Sigmoid colon (tissue), 7 donors: ENCODE measurements around the gene NEK6. TPM values are rescaled to one million over a fixed set of nuclear protein-coding genes. Genes with fewer than 3 reads are reported as not detected.

Source experiments
- DNase-seq: peaks from one replicate; pipeline ENCODE4 v3.0.0-alpha.2; 2019
- H3K27ac ChIP-seq, 4 donors: fragments of 200-600 bp; sonication (generic); one replicate each; pipeline ENCODE4 v1.5.1; 2016 to 2019; ENCODE audit warnings: mild to moderate bottlenecking in 1 of 4
- H3K27me3 ChIP-seq, 3 donors: fragments of 200-600 bp; sonication (generic); one replicate each; pipeline ENCODE4 v1.5.1; 2019; ENCODE audit warnings: mild to moderate bottlenecking in 1 of 3
- H3K36me3 ChIP-seq, 4 donors: fragments of 200-600 bp; sonication (generic); one replicate each; pipeline ENCODE4 v1.5.1; 2016 to 2019
- H3K4me1 ChIP-seq, 4 donors: fragments of 200-600 bp; sonication (generic); one replicate each; pipeline ENCODE4 v1.5.1; 2017 to 2019
- H3K4me3 ChIP-seq, 4 donors: fragments of 200-600 bp; sonication (generic); one replicate each; pipeline ENCODE4 v1.5.1; 2017 to 2019; ENCODE audit warnings: mild to moderate bottlenecking in 2 of 4, moderate library complexity in 1 of 4
- H3K9me3 ChIP-seq, 4 donors: fragments of 200-600 bp in 3 of 4; sonication (generic) in 3 of 4; one replicate each; pipeline versions ENCODE4 v1.5.1 to v1.6.1; 2013 to 2019
- EP300 ChIP-seq, 4 donors: sonication (generic); formaldehyde crosslinking; IDR thresholded peaks; one replicate each; pipeline ENCODE4 v1.6.1; 2017; ENCODE audit warnings: antibody characterized with exemption in 4 of 4
- POLR2A ChIP-seq, 2 donors: fragments of 450-650 bp; IDR thresholded peaks; one replicate each; pipeline ENCODE4 v1.6.1; 2016; ENCODE audit warnings: antibody characterized with exemption in 2 of 2, mild to moderate bottlenecking in 2 of 2, moderate library complexity in 2 of 2
- POLR2AphosphoS5 ChIP-seq, 4 donors: sonication (generic); formaldehyde crosslinking; IDR thresholded peaks; one replicate each; pipeline ENCODE4 v1.6.1; 2017; ENCODE audit warnings: antibody characterized with exemption in 4 of 4
- WGBS, 2 donors: extraction: QIAGEN DNeasy Blood & Tissue Kit; methylation state at CpG; one replicate each; pipeline ENCODE4 v1.1.7; 2013; 5-methylcytosine and 5-hydroxymethylcytosine counted together
- intact Hi-C: fragments of 100-400 bp; cut with DNase I; formaldehyde crosslinking; loops from one replicate; pipeline ENCODE4 v1.15.1; 2023
- polyA plus RNA-seq, 3 donors: library from polyadenylated mRNA; stranded (reverse); fragments of 200-250 nt; gene quantifications; one replicate each; pipeline ENCODE4 v1.2.3, GENCODE V29; 2013
- total RNA-seq, 4 donors: library from RNA; depleted of rRNA; stranded (reverse); fragments of >200 nt; gene quantifications; one replicate each; pipeline ENCODE4 v1.1.0, GENCODE V29; 2016
- TF ChIP-seq, protein P1 (sequence below), 4 experiments: fragments of 450-650 bp in 3 of 4; fragments of 200-600 bp in 1 of 4; IDR thresholded peaks; one replicate each; pipeline ENCODE4 v1.5.1; 2016 to 2019; ENCODE audit warnings: antibody characterized with exemption in 4 of 4, mild to moderate bottlenecking in 3 of 4, moderate library complexity in 2 of 4
- donor health status: healthy with polysubstance abuse.
- donor health status: Bipolar disorder and iron deficiency.
- donor health status: healthy.

The NEK6 gene
- total and polyA plus RNA-seq, 7 donors, result 8.2 to 36.2 (median 18.7) TPM

DNA sequence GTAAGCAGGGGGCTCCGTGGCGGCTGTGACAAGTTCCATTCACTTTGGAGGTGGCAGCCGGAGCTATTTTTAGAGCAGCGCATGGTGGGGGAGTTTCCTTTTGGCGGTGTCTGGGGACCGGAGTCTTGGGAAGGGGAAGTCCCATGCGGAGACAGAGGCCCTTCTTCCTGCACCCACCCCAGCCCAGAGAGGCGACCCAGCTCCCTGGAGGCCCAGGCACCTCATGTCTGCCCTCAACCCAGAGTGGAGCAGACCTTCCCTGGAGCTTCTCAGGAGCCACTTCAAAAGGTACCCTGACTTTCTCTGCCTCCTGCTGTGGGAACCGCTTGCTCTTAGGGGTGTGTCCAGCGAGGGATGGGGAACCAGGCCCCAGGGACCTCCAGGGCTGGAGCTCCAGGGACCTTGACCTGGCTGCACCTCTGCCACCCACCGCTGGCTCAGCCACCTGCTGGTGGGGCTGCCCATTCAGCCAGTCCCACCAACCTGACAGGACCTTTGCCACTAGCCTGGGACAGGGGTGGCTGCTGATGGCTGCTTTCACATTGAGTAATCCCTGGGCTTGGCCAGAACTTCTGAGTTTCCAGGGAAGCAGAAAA, 34.1 kb downstream of the NEK6 start:
- H3K4me1 ChIP-seq, result peaks cover 0 to 91% (median 78%) of the 10 kb centered on the region in 4 donors
- no peak for DNase-seq
- no peaks in the 10 kb centered on the region for H3K36me3 ChIP-seq
- TF ChIP-seq EP300 (IDR thresholded peaks at IDR 0.05) (no peak), POLR2AphosphoS5 (IDR thresholded peaks at IDR 0.05) (peak in 1 of 4 donors; percentile 39)
- WGBS, 2 donors, result 39 to 72% methylated on average over 11 of the region's 11 CpGs
- H3K4me3 ChIP-seq, result no peak overlapping the region
- no peaks in the 10 kb centered on the region for H3K27me3 ChIP-seq
- intact Hi-C loops, result loop anchor here (5.0 to 10.0 kb wide), 2 partner anchors 40 to 167 kb away; no protein-coding TSS in a partner anchor
- no peaks in the 10 kb centered on the region for H3K9me3 ChIP-seq
- H3K27ac ChIP-seq, result peak overlapping the region; percentile 32 to 71 (median 53)

DNA sequence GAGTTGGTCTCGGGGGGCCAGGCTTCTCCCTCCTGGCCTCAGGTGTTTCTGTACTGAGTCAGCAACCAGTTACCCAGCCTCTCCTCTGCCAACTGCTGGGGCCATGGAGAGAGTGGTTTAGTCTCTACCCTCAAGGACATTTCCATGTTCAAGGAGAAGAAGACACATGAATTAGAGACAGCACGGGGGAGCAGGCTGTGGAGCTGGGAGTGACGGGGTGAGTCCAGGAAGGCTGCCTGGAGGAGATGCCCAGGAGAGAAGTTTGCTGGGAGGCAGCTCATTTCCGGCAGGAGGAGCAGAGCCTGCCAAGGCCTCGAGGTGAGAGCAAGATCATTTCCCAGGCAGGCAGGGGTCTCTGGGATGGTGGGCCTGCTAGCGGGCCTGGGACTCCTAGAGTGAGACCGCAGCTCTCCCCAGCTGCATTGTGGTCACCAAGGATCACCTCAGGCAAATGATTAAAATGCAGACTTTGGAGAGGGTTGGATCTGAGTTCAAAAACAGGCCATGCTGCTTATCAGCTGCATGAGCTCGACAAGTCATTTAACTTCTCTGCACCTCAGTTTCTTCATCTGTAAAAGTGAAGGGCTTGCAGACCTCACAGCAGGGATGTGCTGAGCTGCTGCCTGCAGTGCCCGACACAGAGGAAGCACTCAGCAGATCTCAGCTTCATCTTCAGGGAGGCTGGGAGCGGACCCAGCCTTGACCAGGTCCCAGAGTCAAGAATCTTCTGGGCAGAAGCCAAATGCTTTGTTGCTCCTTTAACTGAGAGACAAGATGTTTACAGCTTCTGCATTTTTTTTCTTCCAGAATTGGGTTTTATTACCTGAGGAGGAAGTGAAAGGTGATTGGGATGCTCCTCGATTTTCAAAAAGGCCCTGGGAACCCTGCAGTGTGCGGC, 35.2 kb downstream of the NEK6 start:
- Histone ChIP-seq H3K4me1 (peaks cover 0 to 91% (median 82%) of the 10 kb centered on the region in 4 donors), H3K36me3 (no peaks in the 10 kb centered on the region), H3K27ac (peak overlapping the region; percentile 32 to 71 (median 53)), H3K27me3 (no peaks in the 10 kb centered on the region), H3K4me3 (no peak overlapping the region), H3K9me3 (no peaks in the 10 kb centered on the region)
- TF ChIP-seq POLR2A (IDR thresholded peaks at IDR 0.05) (no peak), POLR2AphosphoS5 (IDR thresholded peaks at IDR 0.05) (no peak), EP300 (IDR thresholded peaks at IDR 0.05) (no peak)
- TF ChIP-seq, protein P1, sequence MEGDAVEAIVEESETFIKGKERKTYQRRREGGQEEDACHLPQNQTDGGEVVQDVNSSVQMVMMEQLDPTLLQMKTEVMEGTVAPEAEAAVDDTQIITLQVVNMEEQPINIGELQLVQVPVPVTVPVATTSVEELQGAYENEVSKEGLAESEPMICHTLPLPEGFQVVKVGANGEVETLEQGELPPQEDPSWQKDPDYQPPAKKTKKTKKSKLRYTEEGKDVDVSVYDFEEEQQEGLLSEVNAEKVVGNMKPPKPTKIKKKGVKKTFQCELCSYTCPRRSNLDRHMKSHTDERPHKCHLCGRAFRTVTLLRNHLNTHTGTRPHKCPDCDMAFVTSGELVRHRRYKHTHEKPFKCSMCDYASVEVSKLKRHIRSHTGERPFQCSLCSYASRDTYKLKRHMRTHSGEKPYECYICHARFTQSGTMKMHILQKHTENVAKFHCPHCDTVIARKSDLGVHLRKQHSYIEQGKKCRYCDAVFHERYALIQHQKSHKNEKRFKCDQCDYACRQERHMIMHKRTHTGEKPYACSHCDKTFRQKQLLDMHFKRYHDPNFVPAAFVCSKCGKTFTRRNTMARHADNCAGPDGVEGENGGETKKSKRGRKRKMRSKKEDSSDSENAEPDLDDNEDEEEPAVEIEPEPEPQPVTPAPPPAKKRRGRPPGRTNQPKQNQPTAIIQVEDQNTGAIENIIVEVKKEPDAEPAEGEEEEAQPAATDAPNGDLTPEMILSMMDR (IDR thresholded peaks at IDR 0.05), result no peak
- intact Hi-C loops, result loop anchor here (5.0 to 10.0 kb wide), 2 partner anchors 41 to 168 kb away; no protein-coding TSS in a partner anchor
- no peak for DNase-seq
- WGBS, 2 donors, result 73 to 77% methylated on average over 12 of the region's 12 CpGs

DNA sequence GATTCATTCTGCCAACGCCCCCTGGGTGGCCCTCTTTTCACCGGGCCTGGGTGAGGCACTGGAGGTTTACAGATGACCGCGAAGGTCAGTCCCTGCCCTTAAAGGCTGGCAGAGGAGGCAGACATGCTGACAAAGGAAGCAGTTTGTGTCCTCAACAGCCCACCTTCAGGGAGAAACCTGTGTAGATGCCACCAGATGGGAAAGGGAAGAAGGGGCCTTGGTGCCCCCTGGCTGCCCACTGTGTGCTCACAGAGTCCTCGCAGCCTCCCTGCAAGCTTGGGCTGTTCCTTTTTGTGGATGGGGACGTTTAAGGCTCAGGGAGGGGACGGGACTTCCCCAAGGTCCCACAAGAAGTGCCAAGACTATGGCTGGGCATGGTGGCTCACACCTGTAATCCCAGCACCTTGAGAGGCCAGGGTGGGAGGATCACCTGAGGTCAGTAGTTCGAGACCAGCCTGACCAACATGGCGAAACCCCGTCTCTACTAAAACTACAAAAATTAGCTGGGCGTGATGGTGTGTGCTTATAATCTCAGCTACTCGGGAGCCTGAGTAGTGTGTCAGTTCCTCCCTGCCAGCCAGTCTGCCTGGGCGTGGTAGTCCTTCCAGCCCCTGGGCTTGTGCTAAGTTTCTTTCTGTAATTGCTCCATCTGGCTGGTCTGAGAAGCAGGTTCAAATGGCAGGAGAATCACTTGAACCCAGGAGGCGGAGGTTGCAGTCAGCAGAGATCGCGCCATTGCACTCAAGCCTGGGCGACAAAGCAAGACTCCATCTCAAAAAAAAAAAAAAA, 36.2 kb downstream of the NEK6 start:
- Histone ChIP-seq H3K4me3 (no peak overlapping the region), H3K4me1 (peaks cover 0 to 99% (median 89%) of the 10 kb centered on the region in 4 donors), H3K27me3 (no peaks in the 10 kb centered on the region), H3K9me3 (no peaks in the 10 kb centered on the region), H3K36me3 (no peaks in the 10 kb centered on the region), H3K27ac (peak overlapping the region; percentile 2 to 78 (median 33))
- intact Hi-C loops, result loop anchor here (5.0 to 10.0 kb wide), 2 partner anchors 42 to 169 kb away; no protein-coding TSS in a partner anchor
- no peak for DNase-seq
- 67 to 76% methylated on average over 17 of the region's 17 CpGs for WGBS, 2 donors
- TF ChIP-seq, protein P1 (IDR thresholded peaks at IDR 0.05), result peak in 1 of 4 experiments; percentile 10
- TF ChIP-seq POLR2A (IDR thresholded peaks at IDR 0.05), result no peak

DNA sequence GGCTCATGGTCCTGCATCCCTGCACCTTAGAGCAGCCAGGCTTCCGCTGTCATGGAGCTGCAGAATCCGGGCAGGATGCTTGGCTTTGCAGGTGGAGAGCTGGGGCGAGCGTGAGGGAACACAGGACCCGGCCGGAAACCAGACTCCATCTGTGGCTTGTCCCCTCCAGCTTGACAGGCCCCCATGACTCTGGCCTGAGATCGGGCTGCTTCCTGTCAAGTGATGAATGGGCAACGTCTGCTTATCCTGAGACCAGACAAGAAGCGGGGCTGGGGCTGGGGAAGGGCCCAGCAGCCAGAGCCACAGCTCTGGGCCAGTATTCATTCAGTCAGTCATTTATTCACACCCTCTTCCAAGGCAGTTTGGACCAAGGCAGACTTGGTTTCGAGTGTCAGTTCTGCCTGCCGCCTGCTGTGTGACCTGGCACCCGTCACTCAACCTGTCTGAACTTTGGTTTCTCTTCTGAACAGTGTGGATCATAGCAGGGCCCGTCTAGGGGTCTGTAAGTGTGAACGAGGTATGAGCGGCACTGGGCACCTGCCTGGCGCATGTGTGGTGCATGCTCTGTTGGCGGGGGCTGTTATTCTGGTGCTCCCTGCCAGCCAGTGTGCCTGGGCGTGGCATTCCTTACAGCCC, 37.5 kb downstream of the NEK6 start:
- Histone ChIP-seq H3K36me3 (no peaks in the 10 kb centered on the region), H3K27ac (peak overlapping the region; percentile 53 to 78 (median 72)), H3K4me3 (no peak overlapping the region), H3K27me3 (no peaks in the 10 kb centered on the region), H3K4me1 (peaks cover 0 to 97% (median 83%) of the 10 kb centered on the region in 4 donors), H3K9me3 (no peaks in the 10 kb centered on the region)
- WGBS, 2 donors, result 51 to 69% methylated on average over 18 of the region's 18 CpGs
- peak; percentile 86 for DNase-seq
- TF ChIP-seq, protein P1 (IDR thresholded peaks at IDR 0.05), result no peak
- TF ChIP-seq POLR2AphosphoS5 (IDR thresholded peaks at IDR 0.05), result peak in 3 of 4 donors; percentile 51 to 63 (median 62)
- intact Hi-C loops, result loop anchor here (10.0 kb wide), 1 partner anchor 170 kb away; no protein-coding TSS in a partner anchor
